ENCODE data around the gene METTL6.

Gene METTL6, protein sequence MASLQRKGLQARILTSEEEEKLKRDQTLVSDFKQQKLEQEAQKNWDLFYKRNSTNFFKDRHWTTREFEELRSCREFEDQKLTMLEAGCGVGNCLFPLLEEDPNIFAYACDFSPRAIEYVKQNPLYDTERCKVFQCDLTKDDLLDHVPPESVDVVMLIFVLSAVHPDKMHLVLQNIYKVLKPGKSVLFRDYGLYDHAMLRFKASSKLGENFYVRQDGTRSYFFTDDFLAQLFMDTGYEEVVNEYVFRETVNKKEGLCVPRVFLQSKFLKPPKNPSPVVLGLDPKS

DNA sequence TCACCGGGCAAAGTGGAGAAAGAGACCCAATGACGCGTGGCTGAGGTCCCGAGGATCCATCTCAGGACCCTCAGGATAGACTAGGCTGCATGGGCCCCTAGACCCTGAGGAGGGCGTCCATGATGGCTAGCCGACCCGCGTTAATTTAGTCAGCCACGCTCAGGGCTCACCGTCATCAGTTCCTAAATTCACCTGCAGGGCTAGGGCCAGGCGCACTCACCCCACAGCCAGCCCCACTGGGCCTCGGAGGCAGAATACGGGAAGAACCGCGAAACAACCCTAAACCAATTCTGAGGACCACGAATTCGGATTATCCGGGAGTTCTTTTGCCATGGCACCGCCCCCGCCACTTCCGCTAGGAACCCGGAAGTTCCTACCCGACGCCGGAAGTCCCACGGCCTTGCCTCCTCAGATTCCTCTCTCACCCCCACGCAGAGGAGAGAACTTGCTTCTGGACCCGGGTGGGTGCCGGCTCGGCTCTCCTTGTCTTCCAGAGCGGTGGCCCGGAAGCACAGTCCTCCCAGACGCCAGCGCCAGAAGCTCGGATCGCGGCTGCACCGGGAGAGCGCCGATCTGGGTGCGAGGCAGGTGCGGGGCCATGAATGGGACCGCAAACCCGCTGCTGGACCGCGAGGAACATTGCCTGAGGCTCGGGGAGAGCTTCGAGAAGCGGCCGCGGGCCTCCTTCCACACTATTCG, at the start of gene METTL6, which contains the start of gene EAF1:
Gene METTL6 (minus strand): TSS at position 363 of the 699 bp plus-strand sequence. CDS start 1,033 bp downstream, outside the sequence.
Gene EAF1 (plus strand): TSS at position 417 of the 699 bp plus-strand sequence. CDS start 182 bp downstream, at position 599.
- H3K4me1 ChIP-seq (ENCODE audit: low read depth, poor library complexity, severe bottlenecking) = peaks cover 31% of the 10 kb centered on the region
- no peaks in the 10 kb centered on the region for H4K20me1 ChIP-seq (ENCODE audit: insufficient read depth)
- no peaks in the 10 kb centered on the region for H3K36me3 ChIP-seq (ENCODE audit: insufficient read depth)
- H3K4me3 ChIP-seq (IDR thresholded peaks at IDR 0.05; ENCODE audit: insufficient read depth, low read depth, low read length) = peak within 1 kb of the TSS; percentile 45
- TF ChIP-seq, protein P1, sequence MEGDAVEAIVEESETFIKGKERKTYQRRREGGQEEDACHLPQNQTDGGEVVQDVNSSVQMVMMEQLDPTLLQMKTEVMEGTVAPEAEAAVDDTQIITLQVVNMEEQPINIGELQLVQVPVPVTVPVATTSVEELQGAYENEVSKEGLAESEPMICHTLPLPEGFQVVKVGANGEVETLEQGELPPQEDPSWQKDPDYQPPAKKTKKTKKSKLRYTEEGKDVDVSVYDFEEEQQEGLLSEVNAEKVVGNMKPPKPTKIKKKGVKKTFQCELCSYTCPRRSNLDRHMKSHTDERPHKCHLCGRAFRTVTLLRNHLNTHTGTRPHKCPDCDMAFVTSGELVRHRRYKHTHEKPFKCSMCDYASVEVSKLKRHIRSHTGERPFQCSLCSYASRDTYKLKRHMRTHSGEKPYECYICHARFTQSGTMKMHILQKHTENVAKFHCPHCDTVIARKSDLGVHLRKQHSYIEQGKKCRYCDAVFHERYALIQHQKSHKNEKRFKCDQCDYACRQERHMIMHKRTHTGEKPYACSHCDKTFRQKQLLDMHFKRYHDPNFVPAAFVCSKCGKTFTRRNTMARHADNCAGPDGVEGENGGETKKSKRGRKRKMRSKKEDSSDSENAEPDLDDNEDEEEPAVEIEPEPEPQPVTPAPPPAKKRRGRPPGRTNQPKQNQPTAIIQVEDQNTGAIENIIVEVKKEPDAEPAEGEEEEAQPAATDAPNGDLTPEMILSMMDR (conservative IDR thresholded peaks at IDR 0.05; ENCODE audit: low read depth, low read length) = no peak
- no peaks in the 10 kb centered on the region for H3K27me3 ChIP-seq (ENCODE audit: insufficient read depth, low read depth)
- peak within 1 kb of the TSS; percentile 86 for H3K4me2 ChIP-seq
- peak within 1 kb of the TSS; percentile 70 for H3K9ac ChIP-seq
- H3K27ac ChIP-seq = peak within 1 kb of the TSS; percentile 47
- peak within 1 kb of the TSS; percentile 93 for H2AFZ ChIP-seq (ENCODE audit: low read depth)
- H3K79me2 ChIP-seq (ENCODE audit: insufficient read depth, low read depth) = peaks cover 35% of the 10 kb centered on the region

DNA sequence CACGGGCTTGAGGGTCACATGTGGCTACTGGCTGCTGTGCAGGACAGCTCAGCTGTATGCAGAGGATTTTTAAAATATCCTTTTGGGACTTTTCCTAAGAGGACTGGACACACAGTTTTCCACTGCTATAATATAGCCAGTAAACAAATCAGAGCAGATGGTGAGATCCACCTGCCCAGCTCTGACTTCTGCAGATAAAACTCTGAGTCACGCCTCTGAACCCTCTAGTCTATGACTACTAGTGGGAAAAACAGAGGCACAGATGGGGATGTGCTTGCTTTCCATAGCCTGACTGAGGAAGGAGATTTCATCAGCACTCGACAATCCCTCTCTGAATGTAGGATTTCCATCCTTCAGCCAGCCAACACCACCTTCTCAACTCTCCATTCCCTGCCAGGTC, 49.0 kb upstream of the METTL6 start:
- H3K4me3 ChIP-seq (IDR thresholded peaks at IDR 0.05; ENCODE audit: insufficient read depth, low read depth, low read length) = no peak overlapping the region
- no peaks in the 10 kb centered on the region for H3K79me2 ChIP-seq (ENCODE audit: insufficient read depth, low read depth)
- no peaks in the 10 kb centered on the region for H3K27me3 ChIP-seq (ENCODE audit: insufficient read depth, low read depth)
- no peak overlapping the region for H3K9ac ChIP-seq
- no peak overlapping the region for H2AFZ ChIP-seq (ENCODE audit: low read depth)
- H3K4me2 ChIP-seq = no peak overlapping the region
- peaks cover 5% of the 10 kb centered on the region for H3K4me1 ChIP-seq (ENCODE audit: low read depth, poor library complexity, severe bottlenecking)
- H3K36me3 ChIP-seq (ENCODE audit: insufficient read depth) = no peaks in the 10 kb centered on the region
- no peak overlapping the region for H3K27ac ChIP-seq
- H4K20me1 ChIP-seq (ENCODE audit: insufficient read depth) = no peaks in the 10 kb centered on the region
- TF ChIP-seq, protein P1 (conservative IDR thresholded peaks at IDR 0.05; ENCODE audit: low read depth, low read length) = no peak

DNA sequence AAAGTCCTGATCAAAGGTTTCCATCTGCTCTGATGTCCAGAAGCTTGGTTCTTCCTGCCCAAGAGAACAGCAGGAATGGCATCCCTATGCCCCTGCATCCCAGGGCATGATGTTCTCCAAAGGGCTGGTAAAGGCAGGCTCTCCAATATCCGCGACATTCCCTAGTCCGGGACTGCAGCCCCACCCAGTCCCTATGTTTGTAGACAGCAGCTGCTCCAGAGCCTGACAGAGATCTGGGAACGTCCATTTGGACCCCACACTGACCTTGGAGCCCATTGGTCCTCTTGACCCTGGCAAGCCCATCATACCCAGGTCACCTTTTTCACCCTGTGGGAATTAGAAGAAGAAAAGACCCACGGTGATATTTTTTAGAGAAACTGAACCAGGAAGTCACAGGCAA, 47.8 kb upstream of the METTL6 start:
- H3K27ac ChIP-seq = no peak overlapping the region
- TF ChIP-seq, protein P1 (conservative IDR thresholded peaks at IDR 0.05; ENCODE audit: low read depth, low read length) = no peak
- no peak overlapping the region for H3K4me2 ChIP-seq
- H3K9ac ChIP-seq = no peak overlapping the region
- H3K27me3 ChIP-seq (ENCODE audit: insufficient read depth, low read depth) = no peaks in the 10 kb centered on the region
- no peak overlapping the region for H2AFZ ChIP-seq (ENCODE audit: low read depth)
- no peak overlapping the region for H3K4me3 ChIP-seq (IDR thresholded peaks at IDR 0.05; ENCODE audit: insufficient read depth, low read depth, low read length)
- peaks cover 5% of the 10 kb centered on the region for H3K4me1 ChIP-seq (ENCODE audit: low read depth, poor library complexity, severe bottlenecking)
- H3K36me3 ChIP-seq (ENCODE audit: insufficient read depth) = no peaks in the 10 kb centered on the region
- H3K79me2 ChIP-seq (ENCODE audit: insufficient read depth, low read depth) = no peaks in the 10 kb centered on the region
- no peaks in the 10 kb centered on the region for H4K20me1 ChIP-seq (ENCODE audit: insufficient read depth)

DNA sequence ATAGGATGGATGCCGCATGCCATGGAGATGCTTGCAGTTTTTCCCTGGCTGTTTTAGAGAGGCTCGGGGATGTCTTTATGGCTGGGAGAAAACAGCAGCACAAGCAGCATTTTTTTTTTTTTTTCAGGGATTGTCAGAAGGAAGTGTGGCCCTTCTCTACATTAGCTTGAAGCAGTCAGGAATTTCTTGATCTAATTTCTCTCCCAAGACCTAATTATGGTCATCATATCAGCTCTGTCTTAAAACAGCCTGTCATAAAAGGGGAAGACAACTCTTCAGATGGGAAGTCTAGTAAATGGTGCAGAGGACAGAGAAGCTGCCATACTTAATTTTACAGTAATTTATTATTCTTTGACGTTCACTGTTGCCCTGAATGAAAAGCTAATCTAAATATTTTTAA, 44.5 kb upstream of the METTL6 start:
- Histone ChIP-seq H3K9ac (no peak overlapping the region), H3K4me3 (IDR thresholded peaks at IDR 0.05; ENCODE audit: insufficient read depth, low read depth, low read length) (no peak overlapping the region), H4K20me1 (ENCODE audit: insufficient read depth) (no peaks in the 10 kb centered on the region), H3K4me2 (no peak overlapping the region), H3K4me1 (ENCODE audit: low read depth, poor library complexity, severe bottlenecking) (peaks cover 19% of the 10 kb centered on the region), H3K27ac (no peak overlapping the region), H3K27me3 (ENCODE audit: insufficient read depth, low read depth) (no peaks in the 10 kb centered on the region), H3K36me3 (ENCODE audit: insufficient read depth) (no peaks in the 10 kb centered on the region), H2AFZ (ENCODE audit: low read depth) (no peak overlapping the region), H3K79me2 (ENCODE audit: insufficient read depth, low read depth) (no peaks in the 10 kb centered on the region)
- TF ChIP-seq, protein P1 (conservative IDR thresholded peaks at IDR 0.05; ENCODE audit: low read depth, low read length) = no peak

Data from KMS-11 (cell line).